ENCODE results near the gene OR8D2. TPM values are rescaled to one million over a fixed set of nuclear protein-coding genes. Genes with fewer than 3 reads are reported as not detected.
"Not testable (repeated sequence)": the region's sequence is repeated elsewhere in the genome, so short reads cannot be mapped to it uniquely, and the experiment has no call there.

OR8D2 gene
- total RNA-seq, 1 donor from 2014 or later, result not detected

GRCh38 chr11:124276081-124276480 is 43.9 kb downstream of the OR8D2 start:
- intact Hi-C loops (cut with micrococcal nuclease), result no loop called here
- Mint-ChIP-seq H3K4me3 (no peak overlapping the region), H3K9me3 (no peaks in the 10 kb centered on the region), H3K27me3 (ENCODE audit: insufficient read depth) (no peaks in the 10 kb centered on the region), H3K4me1 (ENCODE audit: low read depth) (peaks cover 8% of the 10 kb centered on the region), H3K27ac (no peak overlapping the region), H3K36me3 (ENCODE audit: low read depth) (no peaks in the 10 kb centered on the region)
- no peak for DNase-seq (ENCODE audit: low spot score)

- DNase-seq (ENCODE audit: low spot score), result no peak
- Mint-ChIP-seq H3K27me3 (ENCODE audit: insufficient read depth) (no peaks in the 10 kb centered on the region), H3K4me3 (no peak overlapping the region), H3K4me1 (ENCODE audit: low read depth) (peaks cover 8% of the 10 kb centered on the region), H3K36me3 (ENCODE audit: low read depth) (no peaks in the 10 kb centered on the region), H3K9me3 (no peaks in the 10 kb centered on the region), H3K27ac (no peak overlapping the region)
- intact Hi-C loops (cut with micrococcal nuclease), result no loop called here
Observed at GRCh38 chr11:124274000-124274399, 46.0 kb downstream of the OR8D2 start.

GRCh38 chr11:124270886-124271285 is 49.1 kb downstream of the OR8D2 start:
- H3K4me3 Mint-ChIP-seq; H3K9me3 Mint-ChIP-seq; H3K36me3 Mint-ChIP-seq (ENCODE audit: low read depth): not testable (repeated sequence)

More at GRCh38 chr11:124270886-124271285, 49.1 kb downstream of the OR8D2 start:
- H3K4me1 Mint-ChIP-seq (ENCODE audit: low read depth); H3K27me3 Mint-ChIP-seq (ENCODE audit: insufficient read depth); intact Hi-C loops (cut with micrococcal nuclease); DNase-seq (ENCODE audit: low spot score); H3K27ac Mint-ChIP-seq: not testable (repeated sequence)

Other genes with a start within 250 kb of the OR8D2 start
- 7.9 and 8.0 TPM in 2 replicates for gene VWA5A, start 204.7 kb downstream of the OR8D2 start, total RNA-seq
- gene OR10D3, start 136.9 kb downstream of the OR8D2 start, total RNA-seq, result not detected in 2 replicates
- gene OR8G1, start 79.1 kb downstream of the OR8D2 start, total RNA-seq, result not detected in 2 replicates
- gene OR8G5, start 63.8 kb downstream of the OR8D2 start, total RNA-seq, result not detected in 2 replicates
- not detected in 2 replicates for gene OR8D1, start 6.2 kb downstream of the OR8D2 start, total RNA-seq
- gene OR8B2, start 64.3 kb upstream of the OR8D2 start, total RNA-seq, result not detected in 2 replicates
- gene OR8B3, start 78.8 kb upstream of the OR8D2 start, total RNA-seq, result not detected in 2 replicates
- not detected in 2 replicates for gene OR8B4, start 104.7 kb upstream of the OR8D2 start, total RNA-seq
- gene OR8B8, start 125.5 kb upstream of the OR8D2 start, total RNA-seq, result not detected in 2 replicates
- not detected in 2 replicates for gene OR8B12, start 223.5 kb upstream of the OR8D2 start, total RNA-seq
- gene OR8A1, start 249.8 kb upstream of the OR8D2 start, total RNA-seq, result not detected in 2 replicates